GM12892 (cell line): ENCODE results near the gene SLC7A8.

Source experiments
- POLR2A ChIP-seq: IDR thresholded peaks from 2 replicates; pipeline ENCODE4 v1.6.1; 2011; ENCODE audit warnings: low read depth, low read length, control low read depth
- POLR2AphosphoS5 ChIP-seq: IDR thresholded peaks from 2 replicates; pipeline ENCODE4 v1.6.1; 2011; ENCODE audit warnings: low read depth, low read length, control low read depth
- TAF1 ChIP-seq: IDR thresholded peaks from 2 replicates; pipeline ENCODE4 v1.6.1; 2011; ENCODE audit warnings: low read depth, mild to moderate bottlenecking, control low read depth, low read length, borderline replicate concordance

DNA sequence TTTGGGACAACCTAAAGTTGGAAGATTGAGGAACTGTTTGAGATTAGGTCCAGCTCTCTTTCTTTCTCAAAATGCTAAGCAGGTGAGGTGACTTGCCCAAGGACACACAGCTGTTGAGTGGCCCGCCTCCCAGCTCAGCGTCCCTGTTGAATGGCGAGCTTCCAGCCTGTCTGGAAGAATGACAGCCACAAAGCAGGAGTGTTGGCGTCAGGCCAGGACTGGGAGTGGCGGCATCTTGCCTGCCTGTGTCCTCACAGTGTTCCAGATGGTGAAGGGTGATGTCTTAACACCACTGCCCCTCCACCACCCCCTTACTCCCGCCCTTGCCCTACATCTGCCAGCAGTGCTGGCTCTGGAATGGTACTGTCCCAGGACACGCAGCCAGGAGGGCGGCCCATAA is 60.0 kb downstream of the SLC7A8 start:
- TF ChIP-seq POLR2A (no peak), POLR2AphosphoS5 (no peak), TAF1 (no peak)
